KOPT-K1 (cell line): ENCODE measurements around the gene RAPGEF6.

Experiments used
- H3K27ac ChIP-seq: fragments of 200-600 bp; sonication (generic); 2 replicates; pipeline ENCODE4 v1.5.1; 2016; ENCODE audit warnings: antibody characterized with exemption, mild to moderate bottlenecking, low read depth, low read length; ENCODE audit not compliant: poor library complexity, severe bottlenecking
- H3K36me3 ChIP-seq: fragments of 200-600 bp; sonication (generic); 2 replicates; pipeline ENCODE4 v1.5.1; 2017; ENCODE audit warnings: antibody characterized with exemption, mild to moderate bottlenecking, low read length, moderate library complexity; ENCODE audit not compliant: insufficient read depth
- H3K9me3 ChIP-seq: fragments of 200-600 bp; sonication (generic); 2 replicates; pipeline ENCODE4 v1.5.1; 2017; ENCODE audit warnings: antibody characterized with exemption, low read length, mild to moderate bottlenecking; ENCODE audit not compliant: insufficient read depth, poor library complexity, severe bottlenecking

The RAPGEF6 gene

DNA sequence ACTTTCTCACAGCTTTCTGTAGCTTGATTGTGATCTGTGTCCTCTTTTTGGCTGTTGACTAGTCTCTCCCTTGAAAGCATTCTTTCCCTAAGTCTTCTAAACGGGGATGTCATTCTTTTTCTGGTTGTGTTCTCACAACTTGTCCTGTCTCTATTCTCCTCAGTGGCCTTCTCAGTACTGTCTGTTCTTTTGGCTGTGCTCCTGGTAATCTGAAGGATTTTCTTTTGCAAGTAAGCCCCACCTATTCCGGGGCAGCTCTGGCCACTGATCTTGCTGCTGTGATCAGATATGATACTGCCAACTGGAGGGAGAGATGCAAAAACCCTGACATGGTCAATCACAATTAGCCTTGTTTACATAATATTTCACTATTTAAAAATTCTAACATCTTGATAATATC, 198.9 kb downstream of the RAPGEF6 start:
- Histone ChIP-seq H3K36me3 (peaks cover 93% of the 10 kb centered on the region), H3K27ac (no peak overlapping the region), H3K9me3 (no peaks in the 10 kb centered on the region)

DNA sequence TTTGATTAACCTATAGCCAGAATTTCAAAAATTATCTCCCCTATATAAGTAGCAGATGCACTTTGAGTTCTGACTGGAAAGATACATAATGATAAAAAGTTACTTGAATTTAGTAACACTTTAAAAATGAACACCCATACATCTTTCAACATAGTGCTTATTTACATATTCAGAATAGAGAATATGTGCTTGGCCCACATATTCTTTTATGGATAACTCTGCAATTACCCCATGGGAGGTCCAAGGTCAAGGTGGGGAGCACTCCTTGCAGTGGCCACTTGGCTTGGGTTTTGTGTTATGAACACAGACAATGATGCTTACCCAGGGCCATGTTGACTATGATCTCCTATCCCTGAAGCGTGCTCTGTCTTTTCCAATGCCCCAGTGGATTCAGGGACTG, 201.9 kb downstream of the RAPGEF6 start:
- no peak overlapping the region for H3K27ac ChIP-seq
- H3K36me3 ChIP-seq: peaks cover 94% of the 10 kb centered on the region

DNA sequence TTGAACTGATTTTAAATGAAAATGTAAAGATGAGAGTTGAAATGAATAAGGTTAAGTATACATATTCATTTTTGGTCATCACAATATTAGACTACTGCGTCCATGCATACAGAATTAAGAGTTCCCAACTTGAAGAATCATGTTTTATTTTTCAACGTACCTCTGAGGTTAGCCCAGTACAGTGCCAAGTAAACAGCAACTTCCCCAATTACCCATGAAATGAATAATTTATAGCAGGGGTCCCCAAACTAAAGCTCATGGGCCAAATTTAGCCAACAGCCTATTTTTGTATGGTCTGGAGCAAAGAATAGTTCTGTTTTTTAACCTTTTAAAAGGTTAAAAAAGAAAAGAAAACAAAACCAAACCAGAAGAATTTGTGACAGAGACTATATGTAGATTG, 203.2 kb downstream of the RAPGEF6 start:
- Histone ChIP-seq H3K27ac (no peak overlapping the region), H3K36me3 (peaks cover 94% of the 10 kb centered on the region), H3K9me3 (no peaks in the 10 kb centered on the region)

More for the DNA sequence above, 201.9 kb downstream of the RAPGEF6 start:
- H3K9me3 ChIP-seq: no peaks in the 10 kb centered on the region

DNA sequence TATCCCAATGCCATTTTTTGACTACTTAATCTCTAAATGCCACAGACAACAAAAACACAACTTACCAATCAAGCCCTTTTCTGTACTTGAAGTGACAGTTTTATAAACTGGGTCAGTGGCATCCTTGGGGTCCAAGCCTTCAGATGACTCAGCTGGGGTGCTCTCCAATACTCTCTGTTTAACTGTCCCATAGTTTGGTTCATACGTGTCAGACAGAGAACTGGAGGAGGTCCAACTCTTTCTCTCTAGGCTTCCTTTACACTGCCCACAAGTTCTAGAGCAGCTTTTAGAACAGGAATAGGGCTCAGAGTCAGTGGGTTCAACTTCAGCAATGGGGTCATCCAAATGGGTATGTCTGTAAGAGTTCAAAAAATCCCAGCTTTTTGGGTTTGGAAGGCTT, 204.2 kb downstream of the RAPGEF6 start:
- peaks cover 94% of the 10 kb centered on the region for H3K36me3 ChIP-seq
- H3K9me3 ChIP-seq: no peaks in the 10 kb centered on the region
- H3K27ac ChIP-seq: no peak overlapping the region

DNA sequence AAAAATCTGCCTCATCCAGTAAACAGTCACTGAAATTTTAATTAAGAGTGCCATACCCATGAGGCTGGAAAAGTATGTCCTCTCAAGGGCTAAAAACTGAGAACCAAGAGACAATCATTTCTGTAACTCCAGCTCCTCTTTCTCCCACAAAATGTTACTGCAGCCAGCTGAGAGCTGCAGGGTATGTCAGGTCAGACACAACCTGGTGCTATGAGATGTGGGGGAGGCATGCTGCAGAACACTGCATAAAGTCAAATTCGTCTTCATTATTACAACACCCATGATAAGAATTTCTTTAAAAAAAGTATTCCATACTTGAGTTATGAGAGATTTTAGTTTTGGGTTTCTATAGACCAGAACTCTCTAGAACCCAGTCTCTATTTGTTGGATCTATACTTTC, 209.0 kb downstream of the RAPGEF6 start:
- Histone ChIP-seq H3K36me3 (peaks cover 94% of the 10 kb centered on the region), H3K27ac (no peak overlapping the region), H3K9me3 (no peaks in the 10 kb centered on the region)

DNA sequence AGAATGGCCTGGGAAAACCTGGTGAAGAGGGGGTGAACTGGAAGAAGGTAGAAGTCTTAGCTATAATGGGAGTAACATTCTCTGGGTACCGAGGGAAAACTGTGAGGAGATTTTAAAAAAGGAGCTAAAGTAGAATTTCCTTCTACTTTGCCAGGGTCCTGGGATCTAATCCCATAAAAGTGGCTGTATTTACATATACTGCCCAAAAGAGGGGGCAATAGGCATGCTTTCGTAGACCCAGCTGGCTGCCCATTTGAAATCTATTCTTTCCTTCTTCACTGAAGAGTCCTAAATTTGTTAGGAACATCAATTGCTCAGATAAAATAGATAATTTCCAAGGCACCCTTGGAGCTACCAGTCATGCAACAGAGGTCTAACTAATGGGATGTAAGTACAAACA, 212.0 kb downstream of the RAPGEF6 start:
- no peaks in the 10 kb centered on the region for H3K9me3 ChIP-seq
- no peak overlapping the region for H3K27ac ChIP-seq
- peaks cover 68% of the 10 kb centered on the region for H3K36me3 ChIP-seq

DNA sequence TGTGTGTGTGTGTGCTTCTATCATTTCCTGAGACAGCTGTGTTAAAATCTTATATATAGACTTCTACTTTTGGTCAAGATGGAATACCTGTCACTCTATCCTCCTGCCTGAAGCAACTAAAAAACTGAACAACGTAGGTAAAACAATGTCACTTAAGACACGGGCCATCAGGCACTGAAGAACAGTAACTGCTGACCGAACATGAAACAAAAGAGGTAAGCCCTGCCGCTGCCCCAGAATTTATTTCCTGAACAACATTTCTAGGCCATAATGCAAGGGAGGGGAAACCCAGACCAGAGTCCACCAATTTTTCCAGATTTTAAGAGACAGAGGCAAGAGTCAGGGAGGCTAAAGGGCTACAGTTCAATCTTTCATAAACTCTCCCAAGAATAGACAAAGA, 215.2 kb downstream of the RAPGEF6 start:
- Histone ChIP-seq H3K36me3 (peaks cover 41% of the 10 kb centered on the region), H3K27ac (no peak overlapping the region)

DNA sequence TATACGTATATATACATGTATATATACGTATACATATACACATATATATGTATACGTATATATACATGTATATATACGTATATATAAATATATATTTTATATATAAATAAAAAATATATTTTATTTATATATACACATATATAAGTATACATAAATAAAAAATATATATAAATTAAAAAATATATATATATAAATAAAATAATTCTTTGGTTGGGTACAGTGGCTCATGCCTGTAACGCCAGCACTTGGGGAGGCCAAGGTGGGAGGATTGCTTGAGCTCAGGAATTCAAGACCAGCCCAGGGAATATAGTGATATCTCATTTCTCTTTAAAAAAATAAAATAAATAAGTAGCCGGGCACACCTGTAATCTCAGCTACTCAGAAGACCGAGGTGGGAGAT, 216.2 kb downstream of the RAPGEF6 start:
- Histone ChIP-seq H3K27ac (no peak overlapping the region), H3K36me3 (peaks cover 31% of the 10 kb centered on the region), H3K9me3 (no peaks in the 10 kb centered on the region)

More for the DNA sequence above, 215.2 kb downstream of the RAPGEF6 start:
- H3K9me3 ChIP-seq: no peaks in the 10 kb centered on the region

DNA sequence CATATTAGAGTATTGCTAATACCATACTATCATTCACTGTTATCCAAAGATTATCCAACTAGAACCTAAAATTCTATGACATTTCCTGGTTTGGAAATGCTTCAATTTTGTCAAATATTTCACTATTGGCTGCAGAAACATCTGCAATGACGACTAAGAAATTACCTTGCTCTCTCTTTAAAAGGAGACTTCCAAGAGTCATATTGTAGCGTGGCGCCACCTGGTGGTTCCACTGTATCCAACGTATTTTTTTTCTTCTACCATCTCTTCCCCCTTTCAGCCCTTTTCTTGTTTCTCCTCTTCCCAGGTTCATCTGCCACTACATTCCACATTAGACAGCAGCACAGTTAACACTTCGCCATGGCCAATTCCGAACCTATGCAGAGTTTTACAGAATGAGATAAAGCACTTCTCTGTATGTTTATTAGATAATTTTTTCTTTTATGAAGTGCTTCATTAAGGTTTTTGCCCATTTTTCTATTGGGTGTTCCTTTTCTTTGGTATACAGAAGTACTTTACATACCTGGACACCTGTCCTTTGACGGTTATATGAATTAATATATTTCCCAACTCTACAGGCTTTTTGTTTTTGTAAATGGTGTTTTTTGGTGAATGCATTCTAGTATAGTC, 217.7 kb downstream of the RAPGEF6 start:
- Histone ChIP-seq H3K27ac (no peak overlapping the region), H3K9me3 (no peaks in the 10 kb centered on the region), H3K36me3 (peaks cover 25% of the 10 kb centered on the region)

DNA sequence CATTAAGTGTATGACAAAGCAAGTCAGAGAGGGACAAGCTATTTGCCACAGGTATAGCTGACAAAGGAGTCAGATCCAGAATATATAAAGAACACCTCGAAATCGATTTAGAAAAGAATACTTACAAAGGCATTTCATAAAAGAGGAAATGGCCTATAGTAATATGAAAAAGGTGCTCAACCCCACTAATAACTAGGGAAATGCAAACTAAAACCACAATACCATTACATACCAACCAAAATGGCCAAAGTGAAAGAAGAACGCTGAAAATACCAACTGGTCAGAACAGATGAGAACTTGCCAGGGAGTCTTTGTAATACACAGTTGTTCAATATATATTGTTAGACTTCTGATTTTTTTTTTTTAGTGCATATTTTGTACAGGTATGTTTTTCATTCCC, 218.3 kb downstream of the RAPGEF6 start:
- Histone ChIP-seq H3K27ac (no peak overlapping the region), H3K9me3 (no peaks in the 10 kb centered on the region), H3K36me3 (peaks cover 18% of the 10 kb centered on the region)

DNA sequence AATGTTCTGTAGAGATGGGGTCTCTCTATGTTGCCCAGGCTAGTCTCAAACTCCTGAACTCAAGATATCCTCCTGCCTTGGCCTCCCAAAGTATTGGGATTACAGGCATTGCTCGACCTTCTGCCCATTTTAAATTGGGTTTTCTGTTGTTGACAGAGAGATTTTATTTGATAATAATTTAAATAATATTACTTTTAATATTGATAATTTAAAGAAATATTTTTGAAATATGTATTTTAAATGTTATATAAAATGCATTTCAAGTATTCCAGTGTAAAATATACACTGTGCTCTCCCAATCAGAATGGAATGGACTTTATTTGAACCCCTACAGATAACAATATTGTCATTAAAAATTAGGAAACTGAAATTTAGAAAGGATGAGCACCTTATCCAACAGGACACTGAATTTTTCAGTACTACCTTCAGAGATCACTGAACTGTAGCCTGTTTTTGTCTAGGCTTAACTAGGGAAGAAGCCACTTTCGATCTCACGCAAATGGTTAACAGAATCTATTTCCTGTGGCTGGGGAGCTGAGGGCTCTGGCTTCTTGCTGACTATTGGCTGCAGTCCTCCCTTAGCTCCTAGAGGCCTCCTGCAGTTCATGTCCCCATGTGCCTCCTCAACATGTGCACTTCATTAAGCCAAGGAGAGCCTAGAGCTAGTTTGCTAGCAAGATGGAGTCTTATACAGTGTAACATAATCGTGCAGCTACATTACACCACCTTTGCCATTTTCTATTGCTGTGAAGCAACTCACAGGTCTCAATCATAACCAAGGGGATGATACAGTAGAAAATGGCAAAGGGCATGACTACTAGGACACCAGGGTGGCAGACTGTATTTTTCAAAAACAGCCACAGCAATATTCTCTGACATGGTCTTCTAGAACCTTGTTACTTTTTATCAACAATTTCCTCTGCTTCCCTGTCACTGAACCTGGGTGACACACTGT, 221.1 kb downstream of the RAPGEF6 start:
- no peaks in the 10 kb centered on the region for H3K9me3 ChIP-seq
- peaks cover 22% of the 10 kb centered on the region for H3K36me3 ChIP-seq
- peak overlapping the region; percentile 77 for H3K27ac ChIP-seq

DNA sequence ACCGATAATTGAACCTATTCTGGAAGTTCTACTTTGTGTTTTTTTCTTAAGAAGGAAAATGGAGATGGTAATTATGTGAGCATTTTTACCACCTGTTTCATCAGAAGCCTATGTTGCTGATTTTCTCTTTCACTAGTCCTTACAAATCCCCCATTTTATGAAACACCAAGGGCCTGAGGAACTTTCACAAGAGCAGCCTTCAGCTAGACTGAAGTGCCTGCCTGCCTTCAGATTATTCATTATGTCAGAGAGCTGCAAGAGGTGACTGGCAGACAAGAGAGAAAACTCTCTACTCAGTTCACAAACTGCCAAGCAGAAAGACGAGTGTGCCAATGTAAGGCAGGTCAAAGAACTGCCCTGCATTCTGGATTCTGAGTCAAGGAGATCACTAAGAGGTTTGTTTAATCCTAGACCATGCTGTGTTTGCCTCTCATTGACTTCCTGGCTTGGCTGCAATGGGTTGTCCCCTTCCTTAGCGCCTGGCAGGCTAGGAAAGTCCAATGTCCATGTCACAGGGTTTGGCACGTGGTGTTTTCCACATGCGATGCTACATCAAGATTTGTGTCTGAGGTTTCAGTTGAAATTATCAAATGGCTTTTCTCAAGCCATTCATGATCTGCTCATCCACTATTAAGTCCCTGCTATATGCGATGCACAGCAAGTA, 227.9 kb downstream of the RAPGEF6 start:
- peaks cover 78% of the 10 kb centered on the region for H3K36me3 ChIP-seq
- no peak overlapping the region for H3K27ac ChIP-seq
- H3K9me3 ChIP-seq: peaks cover 14% of the 10 kb centered on the region

DNA sequence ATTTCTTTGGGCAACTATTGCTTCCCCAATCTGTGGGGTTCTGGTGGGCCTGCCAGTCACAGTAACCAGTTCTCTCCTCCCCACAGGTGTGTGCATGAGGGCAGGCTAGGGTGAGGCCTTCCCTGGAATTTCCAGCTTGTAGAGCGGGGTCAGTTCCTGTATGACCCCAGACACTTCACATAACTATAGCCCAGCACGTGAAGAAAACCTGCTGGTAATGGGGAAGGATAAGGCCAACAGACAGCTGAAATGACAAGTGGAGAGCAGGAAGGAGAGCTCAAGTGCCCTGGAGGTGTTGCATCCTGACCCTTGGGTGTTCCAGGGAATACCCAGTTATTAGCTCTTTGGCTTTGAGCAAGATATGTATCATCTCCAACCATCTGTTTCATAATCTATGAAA, 229.0 kb downstream of the RAPGEF6 start:
- Histone ChIP-seq H3K27ac (no peak overlapping the region), H3K9me3 (peaks cover 25% of the 10 kb centered on the region), H3K36me3 (peaks cover 84% of the 10 kb centered on the region)

DNA sequence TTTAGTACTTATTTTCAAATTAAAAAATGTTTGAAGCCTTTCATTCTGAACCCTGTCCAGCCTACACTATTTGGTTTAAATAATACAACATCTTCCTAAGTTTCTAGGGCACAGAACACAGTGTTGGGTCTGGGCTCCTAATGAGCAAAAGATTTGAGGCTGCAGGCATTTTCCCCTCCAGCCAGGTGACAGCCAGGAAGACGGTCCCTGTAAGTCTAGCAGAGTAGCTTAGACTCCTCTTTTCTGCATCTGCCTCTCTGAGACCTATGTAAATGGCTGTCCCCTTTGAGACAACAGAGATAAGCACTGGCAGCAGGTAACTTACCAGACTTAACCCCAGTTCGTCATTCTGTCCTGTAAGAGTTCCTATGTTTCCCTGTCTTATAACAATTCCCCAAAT, 229.4 kb downstream of the RAPGEF6 start:
- Histone ChIP-seq H3K9me3 (peaks cover 29% of the 10 kb centered on the region), H3K36me3 (peaks cover 84% of the 10 kb centered on the region), H3K27ac (no peak overlapping the region)

DNA sequence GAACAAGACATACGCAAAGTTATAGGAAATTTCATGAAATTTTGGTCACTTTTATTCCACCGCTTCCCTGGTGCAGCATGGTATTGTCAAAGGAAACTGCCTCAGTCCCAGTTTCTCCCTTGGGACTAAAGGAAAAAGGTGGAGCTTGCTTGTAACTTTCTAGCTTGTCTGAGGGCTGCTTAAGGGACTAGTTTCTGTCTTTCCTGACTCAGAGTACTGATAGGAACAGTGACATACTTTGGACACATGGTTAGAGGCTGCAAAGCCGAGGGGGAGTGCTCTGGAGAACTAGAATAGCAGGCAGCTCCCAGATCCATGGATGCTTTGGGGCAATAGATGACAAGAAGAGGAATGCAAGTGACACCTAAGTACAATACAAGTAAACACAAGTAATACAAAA, 234.4 kb downstream of the RAPGEF6 start:
- Histone ChIP-seq H3K27ac (no peak overlapping the region), H3K9me3 (peaks cover 30% of the 10 kb centered on the region), H3K36me3 (peaks cover 94% of the 10 kb centered on the region)
